ENCODE measurements around the gene AJAP1.

GRCh38 chr1:4703646-4704045 lies 49.2 kb downstream of the AJAP1 start:
- TF ChIP-seq FOXM1 (IDR thresholded peaks at IDR 0.05; ENCODE audit: borderline replicate concordance) (no peak), FOXK2 (IDR thresholded peaks at IDR 0.05) (no peak), FOXA1 (IDR thresholded peaks at IDR 0.05) (no peak), HDGF (IDR thresholded peaks at IDR 0.05; ENCODE audit: borderline replicate concordance) (no peak), NFRKB (IDR thresholded peaks at IDR 0.05) (no peak), ELF4 (IDR thresholded peaks at IDR 0.05) (no peak), TARDBP (IDR thresholded peaks at IDR 0.05) (no peak), ZNF384 (IDR thresholded peaks at IDR 0.05) (no peak)

Data from HEK293T (cell line).